Neural cell (in vitro differentiated cells): ENCODE data around the gene RAPGEF5. TPM values are rescaled to one million over a fixed set of nuclear protein-coding genes. Genes with fewer than 3 reads are reported as not detected.

ENCODE experiments used
- H2AFZ ChIP-seq: fragments of 200-600, 300-800 bp; sonication (generic), shearing (Covaris generic); 2 replicates; pipeline ENCODE4 v1.6.0; 2014; ENCODE audit warnings: low read depth, mild to moderate bottlenecking, antibody characterized with exemption, low read length, moderate library complexity
- H3F3A ChIP-seq: fragments of 200-600 bp; shearing (Covaris generic); 2 replicates; pipeline ENCODE4 v1.6.1; 2016; ENCODE audit warnings: mild to moderate bottlenecking, moderate library complexity, mixed read lengths, antibody characterized with exemption, low read length; ENCODE audit not compliant: insufficient read depth, poor library complexity, severe bottlenecking
- H3K27ac ChIP-seq: fragments of 200-600, 300-800 bp; sonication (generic), shearing (Covaris generic); 2 replicates; pipeline ENCODE4 v1.5.1; 2014; ENCODE audit warnings: mild to moderate bottlenecking, low read length, moderate library complexity
- H3K27me3 ChIP-seq: fragments of 300-800, 200-600 bp; sonication (generic), shearing (Covaris generic); 2 replicates; pipeline ENCODE4 v1.6.0; 2014; ENCODE audit warnings: mild to moderate bottlenecking, low read depth, low read length, moderate library complexity; ENCODE audit not compliant: insufficient read depth
- H3K36me3 ChIP-seq: fragments of 300-800, 200-600 bp; sonication (generic), shearing (Covaris generic); 2 replicates; pipeline ENCODE4 v1.5.1; 2014; ENCODE audit warnings: mild to moderate bottlenecking, antibody characterized with exemption, low read length, moderate library complexity; ENCODE audit not compliant: insufficient read depth
- H3K4me2 ChIP-seq: fragments of 300-800, 200-600 bp; sonication (generic), shearing (Covaris generic); 2 replicates; pipeline ENCODE4 v1.6.0; 2014; ENCODE audit warnings: mild to moderate bottlenecking, low read length
- H3K4me3 ChIP-seq: fragments of 300-800, 200-600 bp; sonication (generic), shearing (Covaris generic); 2 replicates; pipeline ENCODE4 v1.5.1; 2014; ENCODE audit warnings: mild to moderate bottlenecking, low read length, moderate library complexity
- H3K79me2 ChIP-seq: fragments of 200-600 bp; shearing (Covaris generic); replicated peaks from 2 replicates; pipeline ENCODE4 v1.6.0; 2014; ENCODE audit warnings: mild to moderate bottlenecking, low read length, moderate library complexity; ENCODE audit not compliant: insufficient read depth
- H3K9ac ChIP-seq: fragments of 300-800, 200-600 bp; sonication (generic), shearing (Covaris generic); 2 replicates; pipeline ENCODE4 v1.6.1; 2016; ENCODE audit warnings: mild to moderate bottlenecking, low read length, mixed read lengths
- H3K9me2 ChIP-seq: fragments of 200-600 bp; shearing (Covaris generic); 2 replicates; pipeline ENCODE4 v1.6.1; 2016; ENCODE audit warnings: mild to moderate bottlenecking, low read length, mixed read lengths; ENCODE audit not compliant: insufficient read depth
- H3K9me3 ChIP-seq: fragments of 200-600, 300-800 bp; sonication (generic), shearing (Covaris generic); 2 replicates; pipeline ENCODE4 v1.6.1; 2016; ENCODE audit warnings: mild to moderate bottlenecking, mixed run types, low read length, moderate library complexity, mixed read lengths
- H4K20me1 ChIP-seq: fragments of 200-600 bp; shearing (Covaris generic); 2 replicates; pipeline ENCODE4 v1.6.1; 2016; ENCODE audit warnings: mild to moderate bottlenecking, mixed run types; ENCODE audit not compliant: insufficient read depth
- EP300 ChIP-seq: fragments of 450-650 bp; conservative IDR thresholded peaks from 2 replicates; pipeline ENCODE4 v1.6.1; 2014; ENCODE audit warnings: antibody characterized with exemption, mild to moderate bottlenecking, moderate library complexity; ENCODE audit not compliant: poor library complexity, severe bottlenecking
- EZH2 ChIP-seq: fragments of 200-600, 300-800 bp; shearing (Covaris generic), sonication (generic); IDR thresholded peaks from 2 replicates; pipeline ENCODE4 v1.6.1; 2014; ENCODE audit warnings: antibody characterized with exemption, low read length, borderline replicate concordance, mild to moderate bottlenecking; ENCODE audit not compliant: insufficient read depth, poor library complexity, severe bottlenecking
- MXI1 ChIP-seq: fragments of 450-650 bp; conservative IDR thresholded peaks from 2 replicates; pipeline ENCODE4 v1.6.1; 2014; ENCODE audit warnings: antibody characterized with exemption, mild to moderate bottlenecking; ENCODE audit not compliant: poor library complexity, severe bottlenecking
- POLR2AphosphoS5 ChIP-seq: IDR thresholded peaks from 2 replicates; pipeline ENCODE4 v1.6.1; 2012
- RAD21 ChIP-seq: fragments of 450-650 bp; conservative IDR thresholded peaks from 2 replicates; pipeline ENCODE4 v1.6.1; 2014; ENCODE audit warnings: antibody characterized with exemption, mild to moderate bottlenecking, moderate library complexity
- SMC3 ChIP-seq: fragments of 450-650 bp; conservative IDR thresholded peaks from 2 replicates; pipeline ENCODE4 v1.6.1; 2014; ENCODE audit warnings: antibody characterized with exemption, mild to moderate bottlenecking, moderate library complexity; ENCODE audit not compliant: poor library complexity
- TAF1 ChIP-seq: IDR thresholded peaks from 2 replicates; pipeline ENCODE4 v1.6.1; 2012; ENCODE audit warnings: low read depth
- polyA plus RNA-seq: library from polyadenylated mRNA; depleted of rRNA; stranded (reverse); fragments of >200 nt; gene quantifications from 2 replicates; pipeline ENCODE4 v1.2.3, GENCODE V29; 2014
- TF ChIP-seq, protein P1 (sequence below): fragments of 450-650 bp; IDR thresholded peaks from 2 replicates; pipeline ENCODE4 v1.5.1; 2014; ENCODE audit warnings: antibody characterized with exemption, mild to moderate bottlenecking, moderate library complexity; ENCODE audit not compliant: poor library complexity, severe bottlenecking
- TF ChIP-seq, protein P2 (sequence below): IDR thresholded peaks from 2 replicates; pipeline ENCODE4 v1.6.1; 2012; ENCODE audit warnings: borderline replicate concordance

Gene RAPGEF5
- polyA plus RNA-seq, 1 donor from 2014 or later: 48.0 TPM

DNA sequence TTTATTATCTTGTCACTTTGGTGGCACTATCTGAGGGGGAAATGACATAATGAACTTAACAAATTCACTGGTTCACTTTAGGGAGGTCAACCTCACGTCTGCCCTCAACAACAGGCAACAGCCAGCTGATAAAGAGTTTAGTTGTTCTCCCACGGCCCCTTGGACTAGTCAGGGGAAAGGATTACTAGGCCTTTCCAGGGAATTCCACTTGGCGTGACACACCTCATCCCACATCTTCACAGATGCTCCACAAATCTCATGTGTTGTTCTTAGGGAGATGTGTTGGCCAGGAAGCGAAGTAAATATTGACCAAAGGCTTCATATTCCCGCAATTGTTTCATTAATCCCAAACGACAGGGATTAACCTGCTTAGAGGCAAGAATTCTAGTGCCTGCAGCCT, 227.8 kb downstream of the RAPGEF5 start:
- no peak overlapping the region for H3K4me2 ChIP-seq
- no peak overlapping the region for H3K27ac ChIP-seq
- H3F3A ChIP-seq: no peaks in the 10 kb centered on the region
- H3K9me3 ChIP-seq: no peaks in the 10 kb centered on the region
- H3K4me3 ChIP-seq: no peak overlapping the region
- H3K9me2 ChIP-seq: no peaks in the 10 kb centered on the region
- H2AFZ ChIP-seq: no peak overlapping the region
- no peak overlapping the region for H3K9ac ChIP-seq
- no peaks in the 10 kb centered on the region for H3K27me3 ChIP-seq
- H3K36me3 ChIP-seq: peaks cover 14% of the 10 kb centered on the region
- H3K79me2 ChIP-seq: no peaks in the 10 kb centered on the region
- TF ChIP-seq EZH2: no peak
- no peak for TF ChIP-seq RAD21
- TF ChIP-seq SMC3: no peak
- TF ChIP-seq TAF1: no peak
- TF ChIP-seq, protein P1, sequence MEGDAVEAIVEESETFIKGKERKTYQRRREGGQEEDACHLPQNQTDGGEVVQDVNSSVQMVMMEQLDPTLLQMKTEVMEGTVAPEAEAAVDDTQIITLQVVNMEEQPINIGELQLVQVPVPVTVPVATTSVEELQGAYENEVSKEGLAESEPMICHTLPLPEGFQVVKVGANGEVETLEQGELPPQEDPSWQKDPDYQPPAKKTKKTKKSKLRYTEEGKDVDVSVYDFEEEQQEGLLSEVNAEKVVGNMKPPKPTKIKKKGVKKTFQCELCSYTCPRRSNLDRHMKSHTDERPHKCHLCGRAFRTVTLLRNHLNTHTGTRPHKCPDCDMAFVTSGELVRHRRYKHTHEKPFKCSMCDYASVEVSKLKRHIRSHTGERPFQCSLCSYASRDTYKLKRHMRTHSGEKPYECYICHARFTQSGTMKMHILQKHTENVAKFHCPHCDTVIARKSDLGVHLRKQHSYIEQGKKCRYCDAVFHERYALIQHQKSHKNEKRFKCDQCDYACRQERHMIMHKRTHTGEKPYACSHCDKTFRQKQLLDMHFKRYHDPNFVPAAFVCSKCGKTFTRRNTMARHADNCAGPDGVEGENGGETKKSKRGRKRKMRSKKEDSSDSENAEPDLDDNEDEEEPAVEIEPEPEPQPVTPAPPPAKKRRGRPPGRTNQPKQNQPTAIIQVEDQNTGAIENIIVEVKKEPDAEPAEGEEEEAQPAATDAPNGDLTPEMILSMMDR: no peak
- TF ChIP-seq, protein P2, sequence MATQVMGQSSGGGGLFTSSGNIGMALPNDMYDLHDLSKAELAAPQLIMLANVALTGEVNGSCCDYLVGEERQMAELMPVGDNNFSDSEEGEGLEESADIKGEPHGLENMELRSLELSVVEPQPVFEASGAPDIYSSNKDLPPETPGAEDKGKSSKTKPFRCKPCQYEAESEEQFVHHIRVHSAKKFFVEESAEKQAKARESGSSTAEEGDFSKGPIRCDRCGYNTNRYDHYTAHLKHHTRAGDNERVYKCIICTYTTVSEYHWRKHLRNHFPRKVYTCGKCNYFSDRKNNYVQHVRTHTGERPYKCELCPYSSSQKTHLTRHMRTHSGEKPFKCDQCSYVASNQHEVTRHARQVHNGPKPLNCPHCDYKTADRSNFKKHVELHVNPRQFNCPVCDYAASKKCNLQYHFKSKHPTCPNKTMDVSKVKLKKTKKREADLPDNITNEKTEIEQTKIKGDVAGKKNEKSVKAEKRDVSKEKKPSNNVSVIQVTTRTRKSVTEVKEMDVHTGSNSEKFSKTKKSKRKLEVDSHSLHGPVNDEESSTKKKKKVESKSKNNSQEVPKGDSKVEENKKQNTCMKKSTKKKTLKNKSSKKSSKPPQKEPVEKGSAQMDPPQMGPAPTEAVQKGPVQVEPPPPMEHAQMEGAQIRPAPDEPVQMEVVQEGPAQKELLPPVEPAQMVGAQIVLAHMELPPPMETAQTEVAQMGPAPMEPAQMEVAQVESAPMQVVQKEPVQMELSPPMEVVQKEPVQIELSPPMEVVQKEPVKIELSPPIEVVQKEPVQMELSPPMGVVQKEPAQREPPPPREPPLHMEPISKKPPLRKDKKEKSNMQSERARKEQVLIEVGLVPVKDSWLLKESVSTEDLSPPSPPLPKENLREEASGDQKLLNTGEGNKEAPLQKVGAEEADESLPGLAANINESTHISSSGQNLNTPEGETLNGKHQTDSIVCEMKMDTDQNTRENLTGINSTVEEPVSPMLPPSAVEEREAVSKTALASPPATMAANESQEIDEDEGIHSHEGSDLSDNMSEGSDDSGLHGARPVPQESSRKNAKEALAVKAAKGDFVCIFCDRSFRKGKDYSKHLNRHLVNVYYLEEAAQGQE: no peak
- no peak for TF ChIP-seq EP300
- TF ChIP-seq MXI1: no peak
- no peaks in the 10 kb centered on the region for H4K20me1 ChIP-seq

DNA sequence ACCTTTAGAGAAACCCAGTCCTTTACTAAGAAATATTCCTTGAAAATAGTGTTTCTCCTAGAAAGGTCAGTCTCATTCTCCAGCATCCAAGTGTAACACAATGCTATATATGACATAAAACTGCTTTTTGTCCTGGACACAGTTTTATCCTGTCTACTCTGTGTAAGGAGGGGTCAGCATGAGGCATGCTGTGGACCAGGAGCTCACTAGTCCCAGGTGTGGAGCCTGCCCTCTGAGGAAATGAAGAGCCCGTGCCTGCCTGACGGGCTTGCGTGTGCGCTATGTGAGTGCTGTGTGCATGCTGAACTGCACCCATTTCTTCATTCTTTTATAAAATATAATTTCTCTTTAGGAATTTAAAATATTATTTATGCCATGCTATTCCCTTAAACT, 228.4 kb downstream of the RAPGEF5 start:
- no peaks in the 10 kb centered on the region for H3K27me3 ChIP-seq
- H3K9me2 ChIP-seq: no peaks in the 10 kb centered on the region
- no peaks in the 10 kb centered on the region for H3F3A ChIP-seq
- no peaks in the 10 kb centered on the region for H3K9me3 ChIP-seq
- TF ChIP-seq RAD21 (no peak), MXI1 (no peak), TAF1 (no peak), POLR2AphosphoS5 (no peak), EP300 (no peak)
- TF ChIP-seq, protein P2: no peak
- no peaks in the 10 kb centered on the region for H4K20me1 ChIP-seq
- no peaks in the 10 kb centered on the region for H3K79me2 ChIP-seq
- peaks cover 13% of the 10 kb centered on the region for H3K36me3 ChIP-seq
- H2AFZ ChIP-seq: no peak overlapping the region
- H3K4me3 ChIP-seq: no peak overlapping the region
- H3K4me2 ChIP-seq: no peak overlapping the region
- no peak overlapping the region for H3K27ac ChIP-seq
- no peak overlapping the region for H3K9ac ChIP-seq
